AG09309 (cell line): ENCODE results near the gene CCDC179.

Experiments
- DNase-seq: peaks from one replicate; pipeline ENCODE4 v3.0.0-alpha.2; 2010; ENCODE audit warnings: low read depth
- H3K4me3 ChIP-seq: 2 replicates; pipeline ENCODE4 v1.5.1; 2011; ENCODE audit warnings: mild to moderate bottlenecking, low read depth, low read length, moderate library complexity; ENCODE audit not compliant: control insufficient read depth
- TF ChIP-seq, protein P1 (sequence below): IDR thresholded peaks from 2 replicates; pipeline ENCODE4 v1.5.1; 2011; ENCODE audit warnings: mild to moderate bottlenecking, low read depth, low read length, inconsistent platforms; ENCODE audit not compliant: insufficient read depth, control insufficient read depth; ENCODE audit errors: missing control alignments

CCDC179 gene

DNA sequence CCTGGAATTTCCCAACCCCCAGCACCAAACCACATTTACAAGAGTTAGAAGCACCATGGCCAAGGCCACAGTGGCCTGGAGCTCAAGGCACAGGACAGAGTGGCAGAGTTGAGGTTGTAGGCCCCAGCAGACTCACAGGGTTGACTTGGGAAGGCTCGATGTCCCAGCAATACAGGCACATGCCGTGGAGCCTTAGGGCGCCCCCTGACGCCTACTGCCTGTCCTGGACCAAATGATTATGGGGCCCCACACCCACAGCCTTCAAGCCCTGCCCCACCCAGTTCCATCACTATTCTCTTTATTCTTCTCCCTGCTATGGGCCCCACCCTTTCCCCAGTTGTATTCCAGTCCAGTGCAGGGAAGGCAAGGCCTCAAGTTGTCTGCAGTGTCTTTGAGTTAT, at the start of gene CCDC179:
Gene CCDC179, minus strand, starts transcription at position 234 of the 400 bp plus-strand sequence. Its CDS starts 53 bp downstream, at position 181.
- no peak within 1 kb of the TSS for H3K4me3 ChIP-seq
- TF ChIP-seq, protein P1, sequence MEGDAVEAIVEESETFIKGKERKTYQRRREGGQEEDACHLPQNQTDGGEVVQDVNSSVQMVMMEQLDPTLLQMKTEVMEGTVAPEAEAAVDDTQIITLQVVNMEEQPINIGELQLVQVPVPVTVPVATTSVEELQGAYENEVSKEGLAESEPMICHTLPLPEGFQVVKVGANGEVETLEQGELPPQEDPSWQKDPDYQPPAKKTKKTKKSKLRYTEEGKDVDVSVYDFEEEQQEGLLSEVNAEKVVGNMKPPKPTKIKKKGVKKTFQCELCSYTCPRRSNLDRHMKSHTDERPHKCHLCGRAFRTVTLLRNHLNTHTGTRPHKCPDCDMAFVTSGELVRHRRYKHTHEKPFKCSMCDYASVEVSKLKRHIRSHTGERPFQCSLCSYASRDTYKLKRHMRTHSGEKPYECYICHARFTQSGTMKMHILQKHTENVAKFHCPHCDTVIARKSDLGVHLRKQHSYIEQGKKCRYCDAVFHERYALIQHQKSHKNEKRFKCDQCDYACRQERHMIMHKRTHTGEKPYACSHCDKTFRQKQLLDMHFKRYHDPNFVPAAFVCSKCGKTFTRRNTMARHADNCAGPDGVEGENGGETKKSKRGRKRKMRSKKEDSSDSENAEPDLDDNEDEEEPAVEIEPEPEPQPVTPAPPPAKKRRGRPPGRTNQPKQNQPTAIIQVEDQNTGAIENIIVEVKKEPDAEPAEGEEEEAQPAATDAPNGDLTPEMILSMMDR = no peak
- DNase-seq = no peak

DNA sequence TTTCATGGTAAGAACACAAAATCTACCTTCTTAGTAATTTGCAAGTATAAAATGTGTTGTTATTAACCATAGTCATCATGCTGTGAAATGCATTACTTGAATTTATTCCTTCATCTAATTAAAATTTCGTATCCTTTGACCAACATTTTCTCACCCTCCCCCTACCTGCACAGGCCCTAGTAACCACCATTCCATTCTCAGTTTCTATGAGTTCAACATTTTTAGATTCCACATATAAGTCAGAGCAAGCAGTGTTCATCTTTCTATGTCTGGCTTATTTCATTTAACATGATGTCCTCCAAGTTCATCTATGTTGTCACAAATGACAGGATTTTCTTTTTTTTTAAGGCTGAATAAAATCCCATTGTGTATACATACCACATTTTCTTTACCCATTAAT, 43.5 kb upstream of the CCDC179 start:
- TF ChIP-seq, protein P1 = no peak
- H3K4me3 ChIP-seq = no peak overlapping the region
- DNase-seq = no peak

DNA sequence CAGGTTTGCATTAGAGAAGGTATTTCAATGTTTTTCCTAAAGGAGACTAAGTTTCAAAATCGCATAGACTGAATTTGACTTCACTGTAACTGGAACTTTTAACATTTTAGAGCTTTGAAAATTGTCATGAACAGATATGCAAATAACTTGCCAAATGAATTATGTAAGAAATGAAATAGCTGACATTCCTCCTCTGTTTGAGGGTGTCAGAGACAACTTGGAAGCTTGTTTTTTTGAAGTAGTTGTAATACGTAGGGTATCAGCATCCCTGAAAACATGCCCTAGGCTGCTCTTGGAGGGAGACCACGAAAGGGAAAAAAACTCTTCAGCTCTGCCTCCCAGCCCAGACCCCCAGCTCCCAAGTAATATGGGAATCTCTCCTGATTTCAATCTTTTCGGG, 41.3 kb upstream of the CCDC179 start:
- no peak for DNase-seq
- TF ChIP-seq, protein P1 = no peak
- no peak overlapping the region for H3K4me3 ChIP-seq

DNA sequence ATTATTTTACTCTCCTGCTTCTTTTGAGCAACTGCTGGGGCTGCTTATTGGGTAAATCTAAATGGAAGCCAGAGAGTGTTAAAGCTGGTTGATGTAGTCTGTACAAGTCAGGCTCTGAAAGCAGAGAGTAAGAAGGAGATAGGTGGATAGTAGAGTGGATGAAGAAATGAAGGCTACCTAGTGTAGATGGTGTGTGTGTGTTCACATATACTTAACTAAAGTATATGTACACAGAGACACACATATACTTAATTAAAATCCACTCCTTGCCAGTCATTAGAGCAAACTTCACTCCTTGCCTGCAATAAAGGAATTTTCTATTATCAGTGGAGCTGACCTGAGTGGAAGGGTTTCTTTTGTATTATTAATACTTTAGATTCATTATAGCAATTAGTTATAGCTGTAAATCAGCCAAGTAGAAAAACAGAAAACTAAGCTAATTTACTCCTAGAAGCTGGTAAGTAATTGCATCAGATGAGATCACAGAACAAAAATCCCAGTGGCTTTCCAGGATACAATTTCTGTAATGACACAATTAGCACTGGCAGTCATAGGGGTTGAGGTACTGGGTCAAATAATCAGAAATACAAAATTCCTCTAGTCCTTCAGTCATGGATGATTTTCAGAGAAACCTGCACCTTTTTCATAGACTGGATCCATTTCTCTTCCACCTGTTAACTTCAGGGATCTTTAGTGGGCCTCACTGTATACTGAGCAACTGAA, 40.7 kb upstream of the CCDC179 start:
- no peak for DNase-seq
- TF ChIP-seq, protein P1 = no peak
- H3K4me3 ChIP-seq = no peak overlapping the region

DNA sequence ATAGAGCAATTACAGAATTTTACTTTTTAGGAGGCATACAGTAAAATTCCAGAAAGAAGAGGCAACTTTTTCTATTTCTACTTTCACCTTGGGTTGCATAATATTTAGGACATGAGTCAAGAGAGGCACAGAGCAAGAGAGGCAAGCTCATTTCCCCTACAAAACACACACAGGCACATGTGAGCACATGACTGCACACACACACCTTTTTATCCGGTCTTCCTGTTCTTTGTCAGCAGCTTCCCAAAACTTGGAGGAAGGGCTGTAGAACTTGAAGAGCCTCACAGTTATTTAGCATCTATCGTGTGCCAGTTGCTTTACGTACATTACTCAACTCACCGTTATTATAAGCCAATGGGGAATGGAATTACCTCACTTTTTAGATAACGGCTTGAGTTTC, 37.8 kb upstream of the CCDC179 start:
- TF ChIP-seq, protein P1 = no peak
- no peak overlapping the region for H3K4me3 ChIP-seq
- DNase-seq = no peak

DNA sequence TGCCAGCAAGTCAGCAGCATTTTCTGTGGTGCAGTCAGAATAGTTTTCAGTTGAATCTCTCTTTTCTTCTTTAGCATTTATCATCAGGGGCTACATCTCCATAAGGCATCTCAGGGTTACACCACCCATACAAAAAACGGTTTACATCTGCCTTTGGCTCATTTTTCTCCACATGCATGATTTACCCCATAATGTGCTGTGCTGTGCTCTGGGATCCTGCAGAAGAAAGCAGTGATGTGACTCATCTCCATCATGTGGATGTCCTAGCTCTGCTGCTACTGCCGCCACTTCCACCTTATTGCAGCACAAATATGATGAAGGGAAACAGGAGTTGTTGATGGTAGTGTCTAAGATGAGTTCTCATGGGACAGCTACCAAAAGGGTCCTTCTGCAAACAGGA, 30.0 kb upstream of the CCDC179 start:
- H3K4me3 ChIP-seq = no peak overlapping the region
- TF ChIP-seq, protein P1 = no peak
- no peak for DNase-seq

DNA sequence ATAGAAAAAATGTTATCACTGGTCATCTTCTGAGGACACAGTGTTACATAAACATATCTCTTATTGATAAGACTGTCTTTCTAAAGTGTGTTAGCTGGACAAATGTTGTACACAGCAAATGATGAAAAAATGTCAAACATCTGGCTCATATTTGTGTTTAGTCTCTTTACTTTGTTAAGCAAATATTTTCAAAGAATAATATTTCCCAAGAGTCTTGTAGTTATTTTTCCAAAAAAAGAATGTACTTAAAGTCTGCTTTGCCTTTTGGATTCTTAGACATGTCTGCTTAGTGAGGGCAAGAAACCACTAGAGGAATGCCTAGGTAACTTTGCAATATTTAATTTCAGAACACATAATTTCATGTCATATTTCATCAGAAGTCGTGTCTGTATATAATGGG, 23.9 kb upstream of the CCDC179 start:
- no peak overlapping the region for H3K4me3 ChIP-seq
- DNase-seq = no peak
- TF ChIP-seq, protein P1 = no peak
